Astrocyte of the cerebellum (primary cell): Measurements from ENCODE around the gene ENOSF1.

Experiments used
- DNase-seq: peaks from one replicate; pipeline ENCODE4 v3.0.0-alpha.2; 2011; ENCODE audit warnings: low read depth
- H3K4me3 ChIP-seq: 2 replicates; pipeline ENCODE4 v1.5.1; 2011; ENCODE audit warnings: mild to moderate bottlenecking, low read depth, low read length, moderate library complexity
- in situ Hi-C: cut with HindIII; loops from 2 replicates; pipeline ENCODE4 v1.10.0; 2017; ENCODE audit warnings: low sequenced_read_pairs
- TF ChIP-seq, protein P1 (sequence below): IDR thresholded peaks from 2 replicates; pipeline ENCODE4 v1.5.1; 2012; ENCODE audit warnings: low read length, low read depth, moderate library complexity, mild to moderate bottlenecking; ENCODE audit errors: missing control alignments

ENOSF1 gene

DNA sequence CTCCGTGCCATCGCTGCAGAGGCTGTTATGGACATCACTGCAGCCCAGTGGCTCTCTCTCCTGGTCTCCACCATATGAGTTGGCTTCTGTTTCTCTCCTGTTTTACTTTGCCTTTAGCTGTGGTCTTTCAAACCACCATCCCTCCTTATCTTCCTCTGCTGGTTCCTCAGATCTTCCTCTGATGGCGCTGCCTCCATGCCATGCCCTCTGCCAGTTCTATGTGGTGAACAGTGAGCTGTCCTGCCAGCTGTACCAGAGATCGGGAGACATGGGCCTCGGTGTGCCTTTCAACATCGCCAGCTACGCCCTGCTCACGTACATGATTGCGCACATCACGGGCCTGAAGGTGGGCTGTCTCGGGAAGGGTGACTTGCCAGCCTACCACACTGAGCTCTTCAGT lies 41.9 kb downstream of the ENOSF1 start:
- H3K4me3 ChIP-seq = no peak overlapping the region

DNA sequence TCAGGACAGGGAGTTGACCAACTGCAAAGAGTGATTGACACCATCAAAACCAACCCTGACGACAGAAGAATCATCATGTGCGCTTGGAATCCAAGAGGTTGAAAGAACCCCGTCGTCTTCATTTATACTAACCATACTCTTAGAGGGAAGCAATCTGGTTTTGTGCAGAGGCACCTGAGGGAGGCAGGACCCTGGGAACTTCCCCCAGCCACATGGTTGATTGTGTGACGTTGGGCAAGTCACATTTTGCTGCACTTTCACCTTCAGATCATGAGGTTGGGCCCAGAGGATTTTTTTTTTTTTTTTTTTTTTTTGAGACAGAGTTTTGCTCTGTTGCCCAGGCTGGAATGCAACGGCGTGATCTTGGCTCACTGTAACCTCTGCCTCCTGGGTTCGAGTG lies 43.4 kb downstream of the ENOSF1 start:
- TF ChIP-seq, protein P1, sequence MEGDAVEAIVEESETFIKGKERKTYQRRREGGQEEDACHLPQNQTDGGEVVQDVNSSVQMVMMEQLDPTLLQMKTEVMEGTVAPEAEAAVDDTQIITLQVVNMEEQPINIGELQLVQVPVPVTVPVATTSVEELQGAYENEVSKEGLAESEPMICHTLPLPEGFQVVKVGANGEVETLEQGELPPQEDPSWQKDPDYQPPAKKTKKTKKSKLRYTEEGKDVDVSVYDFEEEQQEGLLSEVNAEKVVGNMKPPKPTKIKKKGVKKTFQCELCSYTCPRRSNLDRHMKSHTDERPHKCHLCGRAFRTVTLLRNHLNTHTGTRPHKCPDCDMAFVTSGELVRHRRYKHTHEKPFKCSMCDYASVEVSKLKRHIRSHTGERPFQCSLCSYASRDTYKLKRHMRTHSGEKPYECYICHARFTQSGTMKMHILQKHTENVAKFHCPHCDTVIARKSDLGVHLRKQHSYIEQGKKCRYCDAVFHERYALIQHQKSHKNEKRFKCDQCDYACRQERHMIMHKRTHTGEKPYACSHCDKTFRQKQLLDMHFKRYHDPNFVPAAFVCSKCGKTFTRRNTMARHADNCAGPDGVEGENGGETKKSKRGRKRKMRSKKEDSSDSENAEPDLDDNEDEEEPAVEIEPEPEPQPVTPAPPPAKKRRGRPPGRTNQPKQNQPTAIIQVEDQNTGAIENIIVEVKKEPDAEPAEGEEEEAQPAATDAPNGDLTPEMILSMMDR = no peak
- no peak for DNase-seq
- in situ Hi-C loops = no loop called here
- no peak overlapping the region for H3K4me3 ChIP-seq

More for the DNA sequence above, 41.9 kb downstream of the ENOSF1 start:
- in situ Hi-C loops = no loop called here
- TF ChIP-seq, protein P1 = no peak
- DNase-seq = no peak

DNA sequence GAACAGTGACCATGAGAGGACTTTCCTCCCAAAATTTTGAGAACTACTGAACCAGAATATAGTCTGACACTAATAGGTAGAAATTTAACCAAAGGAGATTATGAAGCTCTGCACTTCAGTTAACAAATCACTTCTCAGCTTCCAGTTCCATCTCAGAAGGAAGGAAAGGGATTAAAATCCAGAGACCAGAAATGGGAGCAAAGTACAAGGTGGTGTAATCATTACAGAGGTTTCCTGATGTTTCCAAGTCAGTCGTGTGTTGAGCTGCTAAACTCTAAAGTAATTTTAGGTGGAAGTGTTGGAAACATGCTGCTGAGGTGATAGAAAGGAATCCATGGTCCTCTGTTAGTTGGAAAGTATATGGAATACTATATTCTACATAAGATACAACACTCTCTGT lies 44.2 kb downstream of the ENOSF1 start:
- DNase-seq = no peak
- in situ Hi-C loops = no loop called here
- TF ChIP-seq, protein P1 = no peak

DNA sequence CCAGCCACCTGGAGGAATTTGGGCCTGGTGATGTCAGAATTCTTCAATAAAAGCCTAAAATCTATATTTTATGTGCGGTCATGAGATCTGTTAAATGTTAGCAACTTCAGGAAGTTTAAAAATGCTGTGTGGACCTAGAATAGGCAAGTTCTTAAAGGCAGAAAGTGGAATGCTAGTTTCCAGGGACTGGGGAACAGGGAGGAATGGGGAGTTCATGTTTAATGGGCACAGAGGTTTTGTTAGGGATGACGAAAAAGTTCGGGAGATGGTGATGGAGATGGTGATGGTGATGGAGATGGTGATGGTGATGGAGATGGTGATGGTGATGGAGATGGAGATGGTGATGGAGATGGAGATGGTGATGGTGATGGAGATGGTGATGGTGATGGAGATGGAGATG lies 45.8 kb downstream of the ENOSF1 start:
- DNase-seq = no peak
- no peak overlapping the region for H3K4me3 ChIP-seq
- TF ChIP-seq, protein P1 = no peak
- in situ Hi-C loops = no loop called here

More for the DNA sequence above, 44.2 kb downstream of the ENOSF1 start:
- no peak overlapping the region for H3K4me3 ChIP-seq

DNA sequence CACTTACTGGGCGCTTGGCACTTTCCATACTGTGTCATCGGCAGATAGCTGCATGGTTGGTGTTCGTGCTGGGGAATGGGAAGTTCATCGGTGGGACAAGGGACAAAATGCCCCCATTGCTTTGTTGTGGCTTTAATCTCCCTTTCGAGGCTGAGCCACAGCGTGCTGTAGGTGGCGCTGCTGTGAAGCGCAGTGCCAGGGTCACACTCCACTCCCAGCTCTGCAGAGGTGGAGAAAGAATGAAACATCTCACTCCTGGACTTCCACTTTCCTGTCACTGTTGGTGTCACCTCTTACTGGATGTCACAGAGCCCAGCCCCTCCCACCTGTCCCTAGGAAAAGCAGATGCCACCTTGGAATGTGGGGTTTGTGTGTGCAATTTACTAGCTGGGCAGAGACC lies 46.3 kb downstream of the ENOSF1 start:
- H3K4me3 ChIP-seq = no peak overlapping the region
- TF ChIP-seq, protein P1 = peak; percentile 20
- no peak for DNase-seq
- in situ Hi-C loops = no loop called here

DNA sequence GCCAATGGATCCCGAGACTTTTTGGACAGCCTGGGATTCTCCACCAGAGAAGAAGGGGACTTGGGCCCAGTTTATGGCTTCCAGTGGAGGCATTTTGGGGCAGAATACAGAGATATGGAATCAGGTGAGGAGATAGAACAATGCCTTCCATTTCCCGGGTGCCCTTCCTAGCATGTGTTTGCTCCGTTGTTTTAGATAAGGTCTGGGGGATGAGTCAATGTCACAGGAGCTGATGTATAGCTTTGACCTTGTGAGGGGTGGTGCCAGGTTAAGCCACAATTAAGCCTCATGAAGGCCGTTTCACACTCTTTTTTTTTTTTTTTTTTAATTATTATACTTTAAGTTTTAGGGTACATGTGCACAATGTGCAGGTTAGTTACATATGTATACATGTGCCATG lies 50.2 kb downstream of the ENOSF1 start:
- in situ Hi-C loops = no loop called here

More for the DNA sequence above, 50.2 kb downstream of the ENOSF1 start:
- TF ChIP-seq, protein P1 = no peak
- DNase-seq = no peak
- no peak overlapping the region for H3K4me3 ChIP-seq
